ENCODE measurements around the gene MST1. TPM values are rescaled to one million over a fixed set of nuclear protein-coding genes. Genes with fewer than 3 reads are reported as not detected.
A peak's percentile ranks its signal among the peaks of the same experiment; 100 is the strongest.
"Not testable (repeated sequence)": the region's sequence is repeated elsewhere in the genome, so short reads cannot be mapped to it uniquely, and the experiment has no call there.

MST1 gene
- total and polyA plus RNA-seq, 12 donors: 7.5 to 241 (median 48.4) TPM

- 6 to 9% (median 8%) methylated on average over 16 of the region's 16 CpGs for WGBS, 4 donors
- peak overlapping the region in 3 of 5 donors; percentile 55 to 93 (median 66) for H3K27ac ChIP-seq
Measured at GRCh38 chr3:49689908-49690624, 792 bp upstream of the MST1 start.

DNA sequence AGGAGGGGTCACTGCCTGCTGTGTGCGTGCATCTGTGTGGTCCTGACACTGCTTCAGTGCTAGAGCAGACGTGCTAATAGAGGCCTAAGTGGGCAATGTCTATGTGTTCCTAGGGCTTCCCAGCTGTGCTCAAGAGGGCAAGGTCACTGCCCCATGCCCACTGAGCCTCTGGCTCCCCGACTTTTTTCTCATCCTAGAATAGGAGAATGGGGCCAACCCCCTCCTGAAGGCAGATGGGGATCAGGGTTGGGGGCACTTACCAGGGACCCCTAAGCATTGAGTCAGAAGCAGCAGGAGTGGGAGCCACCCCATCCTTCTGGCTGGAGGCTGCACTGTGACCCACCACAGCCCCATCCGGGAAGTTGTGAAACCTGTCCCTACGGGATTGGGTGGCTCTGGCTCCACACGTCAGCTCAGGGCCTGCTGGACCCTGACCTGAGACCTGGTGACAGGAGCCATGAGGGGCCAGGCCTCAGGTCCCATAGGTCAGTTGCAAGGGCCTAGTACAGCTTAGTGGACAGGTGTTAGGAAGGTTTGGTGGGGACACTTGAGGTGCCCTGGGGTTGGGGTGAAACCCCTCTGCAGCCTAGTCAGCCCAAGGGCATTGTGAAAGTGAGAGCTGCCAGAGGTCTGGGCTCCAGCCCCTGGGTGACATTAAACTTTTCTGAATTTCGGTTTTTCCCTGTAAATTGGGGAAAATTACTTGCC, 782 bp downstream of the MST1 start:
- peaks cover 5 to 24% of the 10 kb centered on the region in 2 donors for H3K4me1 ChIP-seq (replicated peaks in 1 of 2)

More at GRCh38 chr3:49689908-49690624, 792 bp upstream of the MST1 start:
- intact Hi-C loops (cut with DNase I); DNase-seq; H3K9me3 ChIP-seq (replicated peaks in 1 of 3); H3K36me3 ChIP-seq (replicated peaks in 1 of 2); H3K27me3 ChIP-seq: not testable (repeated sequence)
- Histone ChIP-seq H3K4me3 (peak overlapping the region; percentile 74 to 99 (median 95)), H3K4me1 (replicated peaks in 1 of 2) (peaks cover 5 to 24% of the 10 kb centered on the region in 2 donors)

GRCh38 chr3:49687424-49687795, 1.9 kb downstream of the MST1 start:
- intact Hi-C loops (cut with DNase I); DNase-seq; H3K27ac ChIP-seq; H3K9me3 ChIP-seq (replicated peaks in 1 of 3); H3K27me3 ChIP-seq; H3K4me3 ChIP-seq: not testable (repeated sequence)
- peaks cover 0 to 15% of the 10 kb centered on the region in 2 donors for H3K36me3 ChIP-seq (replicated peaks in 1 of 2)
- peaks cover 5 to 24% of the 10 kb centered on the region in 2 donors for H3K4me1 ChIP-seq (replicated peaks in 1 of 2)
- WGBS, 4 donors: 80 to 95% (median 93%) methylated on average over 1 to 12 of the region's 12 CpGs; no CpG with 5 or more reads in 1 of the 4 donors

More for the DNA sequence above, 782 bp downstream of the MST1 start:
- H3K27me3 ChIP-seq; H3K9me3 ChIP-seq (replicated peaks in 1 of 3); intact Hi-C loops (cut with DNase I); H3K36me3 ChIP-seq (replicated peaks in 1 of 2): not testable (repeated sequence)
- DNase-seq: peak in 1 of 7 donors; percentile 60
- 44 to 60% (median 56%) methylated on average over 3 to 7 of the region's 7 CpGs for WGBS, 4 donors
- Histone ChIP-seq H3K4me3 (peak overlapping the region in 3 of 4 donors; percentile 94 to 99 (median 96)), H3K27ac (peak overlapping the region; percentile 3 to 93 (median 66))

DNA sequence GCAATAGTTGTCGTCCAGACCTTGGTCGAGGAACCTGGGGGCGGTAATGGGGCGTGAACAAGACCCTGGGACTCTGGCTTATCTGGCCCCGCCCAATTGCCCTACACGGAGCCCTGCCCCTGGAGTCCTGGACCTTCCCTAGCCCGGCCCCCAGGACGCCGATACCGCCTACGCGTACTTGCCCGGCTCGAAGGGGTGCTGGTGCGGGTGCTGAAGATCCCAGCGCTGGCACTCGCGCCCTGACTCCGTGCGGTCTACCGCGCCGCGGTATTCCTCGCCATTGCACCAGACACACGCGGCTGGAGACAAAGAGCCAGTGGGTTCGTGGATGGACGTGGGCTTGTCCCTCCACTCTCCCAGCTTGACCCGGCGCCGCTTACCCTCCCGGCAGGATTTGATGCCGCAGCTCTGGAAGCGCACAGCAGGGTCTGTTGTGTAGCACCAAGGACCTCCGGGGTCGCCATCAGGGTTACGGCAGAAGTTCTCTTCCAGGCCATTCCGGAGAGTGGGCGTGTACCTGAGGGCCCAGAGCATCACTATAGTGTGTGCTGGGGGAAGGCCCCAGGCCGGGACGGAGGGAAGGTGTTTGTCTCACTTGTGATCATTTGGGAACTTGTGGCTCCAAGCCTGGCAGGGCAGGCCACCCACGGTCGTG, 2.4 kb downstream of the MST1 start:
- peak overlapping the region in 1 of 5 donors; percentile 17 for H3K27ac ChIP-seq
- WGBS, 4 donors: 11 to 36% (median 16%) methylated on average over 9 to 44 of the region's 44 CpGs
- H3K4me1 ChIP-seq (replicated peaks in 1 of 2): peaks cover 5 to 24% of the 10 kb centered on the region in 2 donors
- peak overlapping the region in 1 of 4 donors; percentile 46 for H3K4me3 ChIP-seq
- intact Hi-C loops (cut with DNase I); H3K9me3 ChIP-seq (replicated peaks in 1 of 3); H3K27me3 ChIP-seq: not testable (repeated sequence)
- peak; percentile 53 to 86 (median 78) for DNase-seq
- H3K36me3 ChIP-seq (replicated peaks in 1 of 2): peaks cover 0 to 20% of the 10 kb centered on the region in 2 donors

- Histone ChIP-seq H3K27ac (peak overlapping the region in 1 of 5 donors; percentile 17), H3K4me3 (peak overlapping the region in 1 of 4 donors; percentile 46)
Measured at GRCh38 chr3:49686346-49686745, 2.9 kb downstream of the MST1 start.

DNA sequence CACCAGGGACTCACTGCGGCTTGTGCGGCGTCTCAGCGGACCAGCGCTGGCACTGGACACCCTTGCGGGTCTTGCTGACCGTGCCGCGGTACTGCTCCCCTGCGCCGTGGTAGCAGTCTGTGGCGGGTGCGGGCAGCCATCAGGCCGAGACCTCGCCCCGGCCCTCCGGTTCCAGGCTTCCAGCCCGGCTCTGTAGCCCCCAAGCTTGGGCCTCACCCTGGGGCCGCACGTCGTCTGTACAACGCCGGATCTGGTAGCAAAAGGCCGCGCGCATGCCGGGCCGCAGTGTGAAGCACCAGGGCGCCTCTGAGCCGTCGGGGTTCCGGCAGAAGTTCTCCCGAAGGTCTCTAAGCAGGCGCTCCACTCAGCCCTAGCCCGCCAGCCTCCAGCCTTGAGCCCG, 3.4 kb downstream of the MST1 start:
- peak overlapping the region in 1 of 4 donors; percentile 46 for H3K4me3 ChIP-seq
- H3K36me3 ChIP-seq (replicated peaks in 1 of 2): peaks cover 0 to 31% of the 10 kb centered on the region in 2 donors
- WGBS, 4 donors: 10 to 40% (median 29%) methylated on average over 1 to 33 of the region's 36 CpGs
- H3K4me1 ChIP-seq (replicated peaks in 1 of 2): peaks cover 5 to 18% of the 10 kb centered on the region in 2 donors
- H3K9me3 ChIP-seq (replicated peaks in 1 of 3); H3K27me3 ChIP-seq; intact Hi-C loops (cut with DNase I); H3K27ac ChIP-seq: not testable (repeated sequence)
- DNase-seq: peak in 1 of 7 donors; percentile 38

More at GRCh38 chr3:49686346-49686745, 2.9 kb downstream of the MST1 start:
- DNase-seq: peak in 5 of 7 donors; percentile 23 to 63 (median 43)
- Histone ChIP-seq H3K36me3 (replicated peaks in 1 of 2) (peaks cover 0 to 26% of the 10 kb centered on the region in 2 donors), H3K4me1 (replicated peaks in 1 of 2) (peaks cover 5 to 23% of the 10 kb centered on the region in 2 donors)
- H3K9me3 ChIP-seq (replicated peaks in 1 of 3); H3K27me3 ChIP-seq; intact Hi-C loops (cut with DNase I): not testable (repeated sequence)
- 2 to 40% (median 9%) methylated on average over 1 to 25 of the region's 29 CpGs for WGBS, 4 donors

GRCh38 chr3:49685103-49685502, 4.2 kb downstream of the MST1 start:
- H3K27me3 ChIP-seq; DNase-seq; H3K9me3 ChIP-seq (replicated peaks in 1 of 3); intact Hi-C loops (cut with DNase I); H3K27ac ChIP-seq; H3K4me3 ChIP-seq: not testable (repeated sequence)
- peaks cover 0 to 38% of the 10 kb centered on the region in 2 donors for H3K36me3 ChIP-seq (replicated peaks in 1 of 2)
- H3K4me1 ChIP-seq (replicated peaks in 1 of 2): peaks cover 2 to 10% of the 10 kb centered on the region in 2 donors
- 91 to 98% (median 96%) methylated on average over 8 to 10 of the region's 10 CpGs for WGBS, 4 donors

DNA sequence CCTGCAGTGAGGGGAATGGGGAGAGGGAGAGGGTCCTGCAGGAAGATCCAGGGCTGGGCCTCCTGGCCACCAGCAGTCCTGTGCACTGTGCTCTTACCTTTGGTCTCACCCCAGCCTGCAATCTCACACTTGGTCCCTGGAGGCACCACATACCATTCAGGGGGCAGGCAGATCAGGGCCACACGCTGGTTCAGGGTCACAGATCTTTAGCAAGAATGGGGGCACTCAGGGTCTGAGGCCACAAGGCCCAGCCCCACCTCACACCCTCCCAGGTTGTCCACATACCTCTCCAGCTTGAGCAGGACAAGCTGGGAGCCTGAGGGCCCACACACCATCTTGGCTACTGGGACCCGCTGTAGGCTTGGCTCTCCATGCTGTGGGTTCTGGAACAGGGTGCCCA, 4.8 kb downstream of the MST1 start:
- 96 to 100% (median 96%) methylated on average over 1 to 2 of the region's 2 CpGs; no CpG with 5 or more reads in 1 of the 4 donors for WGBS, 4 donors
- DNase-seq; H3K4me1 ChIP-seq (replicated peaks in 1 of 2); H3K4me3 ChIP-seq; H3K27me3 ChIP-seq; H3K27ac ChIP-seq; intact Hi-C loops (cut with DNase I); H3K9me3 ChIP-seq (replicated peaks in 1 of 3): not testable (repeated sequence)
- peaks cover 0 to 45% of the 10 kb centered on the region in 2 donors for H3K36me3 ChIP-seq (replicated peaks in 1 of 2)

Measured in adrenal gland (tissue), 12 donors.